HL-60 (cell line): ENCODE data around the gene ATP13A5.

Experiments
- DNase-seq, 2 experiments: peaks; one replicate each; pipeline ENCODE4 v3.0.0-alpha.2; 2010 to 2020; ENCODE audit warnings: low read depth in 1 of 2, low spot score in 1 of 2
- H3K27ac ChIP-seq: fragments of 250-450 bp; sonication (Bioruptor Pico); replicated peaks from 2 replicates; pipeline ENCODE4 v1.5.1; 2020; ENCODE audit warnings: mild to moderate bottlenecking, moderate library complexity
- H3K27me3 ChIP-seq: fragments of 250-450 bp; sonication (Bioruptor Pico); 2 replicates; pipeline ENCODE4 v1.5.1; 2021; ENCODE audit warnings: mild to moderate bottlenecking, moderate library complexity; ENCODE audit not compliant: insufficient read depth, poor library complexity, severe bottlenecking
- H3K4me3 ChIP-seq: replicated peaks from 2 replicates; pipeline ENCODE4 v1.5.1; 2011; ENCODE audit warnings: mild to moderate bottlenecking, control low read depth, low read length; ENCODE audit not compliant: insufficient read depth
- CTCF ChIP-seq: IDR thresholded peaks from one replicate; pipeline ENCODE4 v1.5.1; 2011; ENCODE audit warnings: low read length, control low read depth, inconsistent platforms; ENCODE audit not compliant: insufficient read depth
- GABPA ChIP-seq: IDR thresholded peaks from 2 replicates; pipeline ENCODE4 v1.6.1; 2012; ENCODE audit warnings: low read depth
- POLR2AphosphoS5 ChIP-seq: IDR thresholded peaks from 2 replicates; pipeline ENCODE4 v1.6.1; 2012; ENCODE audit warnings: low read depth
- REST ChIP-seq: IDR thresholded peaks from 2 replicates; pipeline ENCODE4 v1.6.1; 2012; ENCODE audit warnings: low read depth; ENCODE audit not compliant: insufficient replicate concordance
- SPI1 ChIP-seq: IDR thresholded peaks from 2 replicates; pipeline ENCODE4 v1.6.1; 2012; ENCODE audit warnings: low read depth, mild to moderate bottlenecking, borderline replicate concordance

Gene ATP13A5

GRCh38 chr3:193248848-193249468 lies 129.6 kb downstream of the ATP13A5 start:
- DNase-seq = no peak
- Histone ChIP-seq H3K27me3 (no peaks in the 10 kb centered on the region), H3K27ac (no peak overlapping the region), H3K4me3 (no peak overlapping the region)
- TF ChIP-seq POLR2AphosphoS5 (no peak), CTCF (no peak), GABPA (no peak), REST (no peak), SPI1 (no peak)

GRCh38 chr3:193243571-193243970 lies 135.0 kb downstream of the ATP13A5 start:
- Histone ChIP-seq H3K27ac (no peak overlapping the region), H3K27me3 (peaks cover 10% of the 10 kb centered on the region), H3K4me3 (no peak overlapping the region)
- DNase-seq = no peak
- no peak for TF ChIP-seq SPI1

- no peak for TF ChIP-seq SPI1
- TF ChIP-seq POLR2AphosphoS5 = no peak
- no peak for TF ChIP-seq CTCF
- no peak for TF ChIP-seq REST
- TF ChIP-seq GABPA = no peak
- no peak for DNase-seq
- Histone ChIP-seq H3K27ac (no peak overlapping the region), H3K4me3 (no peak overlapping the region), H3K27me3 (peaks cover 10% of the 10 kb centered on the region)
Measured at GRCh38 chr3:193241716-193242115, 136.8 kb downstream of the ATP13A5 start.

GRCh38 chr3:193240850-193241706 lies 137.5 kb downstream of the ATP13A5 start, which contains the start of gene PLAAT1:
PLAAT1 (plus strand) TSS chr3:193241222; CDS start chr3:193255651, 14,429 bp downstream.
- Histone ChIP-seq H3K27ac (no peak within 1 kb of the TSS), H3K27me3 (peaks cover 10% of the 10 kb centered on the region), H3K4me3 (no peak within 1 kb of the TSS)
- peak in 1 of 2 experiments; percentile 6 for DNase-seq
- TF ChIP-seq POLR2AphosphoS5 (no peak), SPI1 (no peak), REST (no peak), GABPA (no peak), CTCF (no peak)
